HepG2 (cell line): ENCODE results near the gene PCIF1. TPM values are rescaled to one million over a fixed set of nuclear protein-coding genes. Genes with fewer than 3 reads are reported as not detected.

Experiments
- ARID5B ChIP-seq: IDR thresholded peaks from 2 replicates; pipeline ENCODE4 v1.4.0; 2020; ENCODE audit warnings: mild to moderate bottlenecking, missing genetic modification reagents
- GMEB1 ChIP-seq: sonication (generic); formaldehyde crosslinking; IDR thresholded peaks from 2 replicates; pipeline ENCODE4 v1.5.1; 2020; ENCODE audit warnings: missing genetic modification reagents, mild to moderate bottlenecking, borderline replicate concordance
- PAX8 ChIP-seq: sonication (generic); formaldehyde crosslinking; IDR thresholded peaks from 2 replicates; pipeline ENCODE4 v1.8.0; 2022; ENCODE audit warnings: mild to moderate bottlenecking, missing genetic modification reagents, borderline replicate concordance
- PBX3 ChIP-seq: sonication (generic); formaldehyde crosslinking; IDR thresholded peaks from 2 replicates; pipeline ENCODE4 v1.8.1; 2023; ENCODE audit warnings: missing genetic modification reagents, inconsistent platforms, borderline replicate concordance
- RFXANK ChIP-seq: IDR thresholded peaks from 2 replicates; pipeline ENCODE4 v1.6.1; 2016
- SALL1 ChIP-seq: sonication (generic); formaldehyde crosslinking; IDR thresholded peaks from 2 replicates; pipeline ENCODE4 v1.8.0; 2022; ENCODE audit warnings: mild to moderate bottlenecking, missing genetic modification reagents
- SIN3A ChIP-seq: IDR thresholded peaks from 2 replicates; pipeline ENCODE4 v1.6.1; 2011; ENCODE audit warnings: low read depth, mild to moderate bottlenecking, control low read depth, low read length, borderline replicate concordance
- SNAPC2 ChIP-seq: sonication (generic); formaldehyde crosslinking; IDR thresholded peaks from 2 replicates; pipeline ENCODE4 v1.8.1; 2022; ENCODE audit warnings: mild to moderate bottlenecking, missing genetic modification reagents
- SOX6 ChIP-seq, 2 experiments: fragments of 450-650 bp in 1 of 2; sonication (generic) in 1 of 2; formaldehyde crosslinking in 1 of 2; IDR thresholded peaks; 2 replicates each; pipeline versions ENCODE4 v1.4.0 to v1.6.1; 2017 to 2020; ENCODE audit warnings: antibody characterized with exemption in 1 of 2, mild to moderate bottlenecking in 1 of 2, missing genetic modification reagents in 1 of 2
- XBP1 ChIP-seq: sonication (generic); formaldehyde crosslinking; IDR thresholded peaks from 2 replicates; pipeline ENCODE4 v1.5.0; 2020; ENCODE audit warnings: missing genetic modification reagents
- ZBTB40 ChIP-seq, 2 experiments: fragments of 450-650 bp in 1 of 2; sonication (generic) in 1 of 2; formaldehyde crosslinking in 1 of 2; IDR thresholded peaks; 2 replicates each; pipeline versions ENCODE4 v1.6.1 to v1.8.0; 2016 to 2022; ENCODE audit warnings: antibody characterized with exemption in 1 of 2, mild to moderate bottlenecking in 1 of 2, missing genetic modification reagents in 1 of 2
- ZFP1 ChIP-seq: IDR thresholded peaks from 2 replicates; pipeline ENCODE4 v1.6.1; 2016
- ZNF3 ChIP-seq: IDR thresholded peaks from 2 replicates; pipeline ENCODE4 v1.7.0; 2017; ENCODE audit warnings: inconsistent platforms
- ZNF607 ChIP-seq: sonication (generic); formaldehyde crosslinking; IDR thresholded peaks from 2 replicates; pipeline ENCODE4 v1.5.1; 2020; ENCODE audit warnings: missing genetic modification reagents, mild to moderate bottlenecking, borderline replicate concordance
- ZNF652 ChIP-seq: IDR thresholded peaks from 2 replicates; pipeline ENCODE4 v1.6.1; 2016; ENCODE audit warnings: low read depth, borderline replicate concordance
- polyA plus RNA-seq, 8 experiments: library from polyadenylated mRNA; depleted of rRNA in 3 of 8; stranded (reverse) in 7 of 8; unstranded in 1 of 8; fragments of >200 nt; fragmentation: Illumina TruSeq in 4 of 8; extraction: Trizol in 4 of 8; gene quantifications; 2 replicates each; pipeline versions ENCODE4 v1.2.1 to v1.2.3, GENCODE V29; 2011 to 2016; ENCODE audit warnings: low read depth in 4 of 8, missing spikeins in 1 of 8, mixed read lengths in 1 of 8; ENCODE audit not compliant: insufficient read depth in 1 of 8
- total RNA-seq, 5 experiments: library from RNA; depleted of rRNA; stranded (reverse); fragments of >200 nt; fragmentation: Illumina TruSeq; extraction: Trizol; gene quantifications; 2 replicates each; pipeline ENCODE4 v1.2.3, GENCODE V29; 2016; ENCODE audit warnings: low read depth in 1 of 5

The PCIF1 gene
- total and polyA plus RNA-seq, 2 of the 13 experiments (the other 11 are each of a cell fraction or from before 2014, with no cell fraction given) = 20.9 to 24.4 TPM

- peak; percentile 37; the same call in 1 of the 2 replicates for TF ChIP-seq ARID5B (CRISPR knock-in tag)
- peak; percentile 79 for TF ChIP-seq ZNF3 (CRISPR knock-in tag)
- TF ChIP-seq ZFP1 = no peak
- no peak; the same call in 1 of the 2 replicates for TF ChIP-seq SALL1 (CRISPR knock-in tag)
- TF ChIP-seq RFXANK = no peak; the same call in 1 of the 2 replicates
- no peak for TF ChIP-seq SIN3A
- no peak for TF ChIP-seq ZNF652 (CRISPR knock-in tag)
- TF ChIP-seq ZNF607 = no peak
- TF ChIP-seq XBP1 = no peak
- TF ChIP-seq PAX8 = no peak; the same call in 1 of the 2 replicates
- no peak for TF ChIP-seq GMEB1
- TF ChIP-seq SOX6 (IDR thresholded peaks at IDR 0.05) = no peak
- TF ChIP-seq SOX6 (CRISPR knock-in tag; IDR thresholded peaks at IDR 0.05) = no peak
- TF ChIP-seq SNAPC2 (CRISPR knock-in tag) = no peak; the same call in 1 of the 2 replicates
- TF ChIP-seq ZBTB40 (IDR thresholded peaks at IDR 0.05) = no peak
- peak; percentile 62; the same call in 1 of the 2 replicates for TF ChIP-seq ZBTB40 (CRISPR knock-in tag; IDR thresholded peaks at IDR 0.05)
- no peak for TF ChIP-seq PBX3 (CRISPR knock-in tag)
Observed at GRCh38 chr20:45971425-45971674, 36.9 kb downstream of the PCIF1 start (continued).
